Measurements from ENCODE around the gene OSBP.

DNA sequence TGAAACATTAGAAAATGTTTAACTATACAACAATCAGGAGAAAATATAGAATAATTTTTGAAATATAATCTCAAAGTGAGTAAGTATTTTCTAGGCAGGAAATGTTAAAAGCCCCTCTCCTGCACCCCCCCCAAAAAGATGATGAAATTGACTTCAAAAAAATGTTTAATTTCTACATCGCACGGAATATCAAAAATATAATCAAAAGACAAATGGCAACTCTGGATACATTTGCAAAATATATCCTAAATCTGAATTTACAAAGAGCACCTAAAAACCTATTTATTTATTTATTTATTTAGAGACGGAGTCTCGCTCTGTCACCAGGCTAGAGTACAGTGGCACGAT is 67.3 kb downstream of the OSBP start:
- no peak for TF ChIP-seq POLR2A (IDR thresholded peaks at IDR 0.05)
- TF ChIP-seq CTCF (IDR thresholded peaks at IDR 0.05) = no peak

All from body of pancreas (tissue), 4 donors.